NCI-H1436 treated with DMSO at 0.1 percent for 48 hours (cell line): ENCODE data around the gene CLEC16A.
"Not testable (repeated sequence)": the region's sequence is repeated elsewhere in the genome, so short reads cannot be mapped to it uniquely, and the experiment has no call there.

ENCODE experiments used
- DNase-seq: peaks from one replicate; lab custom pipeline; 2025; lab: John Stamatoyannopoulos, UW

CLEC16A gene

GRCh38 chr16:11202260-11203091, 258.1 kb downstream of the CLEC16A start:
- DNase-seq = no peak

- no peak for DNase-seq
Observed at GRCh38 chr16:11203111-11203623, 258.8 kb downstream of the CLEC16A start.

- DNase-seq = no peak
Observed at GRCh38 chr16:11204513-11205047, 260.2 kb downstream of the CLEC16A start.

GRCh38 chr16:11205065-11205699, 260.8 kb downstream of the CLEC16A start:
- DNase-seq = no peak

GRCh38 chr16:11205754-11206581, 261.6 kb downstream of the CLEC16A start:
- DNase-seq = no peak

GRCh38 chr16:11207646-11208045, 263.3 kb downstream of the CLEC16A start:
- DNase-seq = no peak

- DNase-seq = no peak
Observed at GRCh38 chr16:11208916-11209665, 264.7 kb downstream of the CLEC16A start.

- no peak for DNase-seq
Observed at GRCh38 chr16:11210260-11210659, 265.9 kb downstream of the CLEC16A start.

GRCh38 chr16:11211061-11211976, 267.0 kb downstream of the CLEC16A start:
- no peak for DNase-seq

GRCh38 chr16:11211977-11212797, 267.8 kb downstream of the CLEC16A start:
- no peak for DNase-seq

- no peak for DNase-seq
Observed at GRCh38 chr16:11212798-11213196, 268.4 kb downstream of the CLEC16A start.

GRCh38 chr16:11213373-11213772, 269.0 kb downstream of the CLEC16A start:
- no peak for DNase-seq

GRCh38 chr16:11213799-11214198, 269.4 kb downstream of the CLEC16A start:
- no peak for DNase-seq

GRCh38 chr16:11215935-11216556, 271.7 kb downstream of the CLEC16A start:
- no peak for DNase-seq

GRCh38 chr16:11217651-11218603, 273.6 kb downstream of the CLEC16A start:
- DNase-seq = no peak

- no peak for DNase-seq
Observed at GRCh38 chr16:11218604-11218962, 274.2 kb downstream of the CLEC16A start.

GRCh38 chr16:11219178-11219577, 274.8 kb downstream of the CLEC16A start:
- DNase-seq = no peak

GRCh38 chr16:11220507-11220906, 276.1 kb downstream of the CLEC16A start:
- not testable (repeated sequence) for DNase-seq
